NT2/D1 (cell line): ENCODE measurements around the gene PLCL1.

Experiments used
- DNase-seq: peaks from one replicate; pipeline ENCODE4 v3.0.0-alpha.2; 2011; ENCODE audit warnings: low read depth, low spot score
- H3K27me3 ChIP-seq: 2 replicates; pipeline ENCODE4 v1.6.0; 2011; ENCODE audit warnings: mild to moderate bottlenecking; ENCODE audit not compliant: insufficient read length, insufficient read depth
- H3K36me3 ChIP-seq: 2 replicates; pipeline ENCODE4 v1.6.1; 2011; ENCODE audit warnings: mild to moderate bottlenecking, low read length, mixed read lengths; ENCODE audit not compliant: insufficient read depth, insufficient read length
- H3K4me1 ChIP-seq: 2 replicates; pipeline ENCODE4 v1.5.1; 2011; ENCODE audit not compliant: insufficient read depth, insufficient read length
- H3K4me3 ChIP-seq: 2 replicates; pipeline ENCODE4 v1.5.1; 2011; ENCODE audit warnings: low read depth; ENCODE audit not compliant: insufficient read length
- H3K9ac ChIP-seq: 2 replicates; pipeline ENCODE4 v1.6.0; 2011; ENCODE audit warnings: low read depth; ENCODE audit not compliant: insufficient read length
- H3K9me3 ChIP-seq: 2 replicates; pipeline ENCODE4 v1.5.1; 2011; ENCODE audit warnings: mild to moderate bottlenecking, low read length; ENCODE audit not compliant: insufficient read depth
- SUZ12 ChIP-seq: IDR thresholded peaks from 2 replicates; pipeline ENCODE4 v1.6.1; 2011; ENCODE audit not compliant: insufficient read length, insufficient read depth; ENCODE audit errors: extremely low read depth
- YY1 ChIP-seq: IDR thresholded peaks from 2 replicates; pipeline ENCODE4 v1.6.1; 2011; ENCODE audit not compliant: insufficient read length, insufficient read depth
- ZNF274 ChIP-seq: IDR thresholded peaks from 2 replicates; pipeline ENCODE4 v1.6.1; 2011; ENCODE audit warnings: mild to moderate bottlenecking, low read depth, low read length

The PLCL1 gene

GRCh38 chr2:197784956-197785941, 19.1 kb upstream of the PLCL1 start, which contains the start of gene BOLL:
TSS of gene BOLL (minus strand) at chr2:197785319. CDS start at chr2:197781850, 3,469 bp downstream.
- Histone ChIP-seq H3K27me3 (peaks cover 32% of the 10 kb centered on the region), H3K9me3 (peaks cover 8% of the 10 kb centered on the region; the same call in 1 of the 2 replicates), H3K4me3 (peak within 1 kb of the TSS; percentile 58), H3K36me3 (no peaks in the 10 kb centered on the region), H3K4me1 (no peaks in the 10 kb centered on the region), H3K9ac (peak within 1 kb of the TSS; percentile 68)
- no peak for DNase-seq
- TF ChIP-seq YY1 = no peak
- TF ChIP-seq ZNF274 = no peak
- no peak for TF ChIP-seq SUZ12

GRCh38 chr2:197786010-197786877, 18.1 kb upstream of the PLCL1 start:
- H3K36me3 ChIP-seq = no peaks in the 10 kb centered on the region
- H3K4me1 ChIP-seq = no peaks in the 10 kb centered on the region
- peak; percentile 24 for TF ChIP-seq SUZ12
- no peak for TF ChIP-seq YY1
- H3K27me3 ChIP-seq = peaks cover 32% of the 10 kb centered on the region
- H3K9ac ChIP-seq = peak overlapping the region; percentile 68
- peak overlapping the region; percentile 58 for H3K4me3 ChIP-seq
- H3K9me3 ChIP-seq = peaks cover 8% of the 10 kb centered on the region; the same call in 1 of the 2 replicates
- peak; percentile 76 for DNase-seq

GRCh38 chr2:197793456-197793855, 10.9 kb upstream of the PLCL1 start:
- Histone ChIP-seq H3K36me3 (no peaks in the 10 kb centered on the region), H3K4me3 (no peak overlapping the region), H3K27me3 (peaks cover 1% of the 10 kb centered on the region), H3K9me3 (peaks cover 31% of the 10 kb centered on the region), H3K4me1 (no peaks in the 10 kb centered on the region), H3K9ac (no peak overlapping the region)
- no peak for DNase-seq
- TF ChIP-seq YY1 (no peak), SUZ12 (no peak), ZNF274 (no peak)

- H3K9me3 ChIP-seq = peaks cover 31% of the 10 kb centered on the region
- no peak for DNase-seq
- H3K27me3 ChIP-seq = no peaks in the 10 kb centered on the region
- no peak overlapping the region for H3K9ac ChIP-seq
- no peak overlapping the region for H3K4me3 ChIP-seq
- TF ChIP-seq YY1 = no peak
- TF ChIP-seq SUZ12 = no peak
- TF ChIP-seq ZNF274 = no peak
- no peaks in the 10 kb centered on the region for H3K4me1 ChIP-seq
- H3K36me3 ChIP-seq = no peaks in the 10 kb centered on the region
Observed at GRCh38 chr2:197795277-197795676, 9.1 kb upstream of the PLCL1 start.

- DNase-seq = no peak
- H3K9ac ChIP-seq = no peak overlapping the region
- H3K9me3 ChIP-seq = peaks cover 25% of the 10 kb centered on the region; the same call in 1 of the 2 replicates
- H3K4me1 ChIP-seq = no peaks in the 10 kb centered on the region
- no peaks in the 10 kb centered on the region for H3K36me3 ChIP-seq
- TF ChIP-seq YY1 (no peak), ZNF274 (no peak), SUZ12 (no peak)
- H3K27me3 ChIP-seq = peaks cover 2% of the 10 kb centered on the region
- H3K4me3 ChIP-seq = no peak overlapping the region
Observed at GRCh38 chr2:197798187-197798586, 6.2 kb upstream of the PLCL1 start.

- no peak for TF ChIP-seq ZNF274
- TF ChIP-seq SUZ12 = no peak
- no peak for TF ChIP-seq YY1
- no peak overlapping the region for H3K9ac ChIP-seq
- no peak for DNase-seq
Observed at GRCh38 chr2:197799068-197799467, 5.3 kb upstream of the PLCL1 start.

More at GRCh38 chr2:197799068-197799467, 5.3 kb upstream of the PLCL1 start:
- Histone ChIP-seq H3K9me3 (peaks cover 25% of the 10 kb centered on the region; the same call in 1 of the 2 replicates), H3K4me3 (no peak overlapping the region), H3K4me1 (no peaks in the 10 kb centered on the region), H3K27me3 (peaks cover 11% of the 10 kb centered on the region), H3K36me3 (no peaks in the 10 kb centered on the region)
